HepG2 (cell line): ENCODE measurements around the gene HOXD9. TPM values are rescaled to one million over a fixed set of nuclear protein-coding genes. Genes with fewer than 3 reads are reported as not detected.

Experiments used
- ATAC-seq: fragments of 200-7000 bp; cut with Tn5 transposase; 3 replicates; pipeline ENCODE4 v1.9.1; 2020; ENCODE audit warnings: mild to moderate bottlenecking, moderate library complexity
- BruUV-seq: library from RNA; stranded (reverse); fragments of 400-500 nt; replicated peaks from 2 replicates; lab custom pipeline; 2021; lab: Mats Ljungman, UMichigan
- CTCF ChIA-PET: fragments of 300-600 bp; formaldehyde crosslinking; extraction: SDS; loops from one replicate; lab custom pipeline; 2021; ENCODE audit warnings: low total read pairs, inconsistent platforms, low intra/inter-chr PET ratio; lab: Yijun Ruan, JAX
- POLR2A ChIA-PET: fragments of 350-600 bp; sonication (Branson Sonifier 250); formaldehyde crosslinking; loops from one replicate; lab custom pipeline; 2020; ENCODE audit warnings: antibody characterized with exemption, inconsistent platforms; lab: Yijun Ruan, JAX
- DNase-seq: peaks from one replicate; pipeline ENCODE4 v3.0.0-alpha.2; 2015; ENCODE audit warnings: low spot score
- FAIRE-seq: peaks from 3 replicates; lab custom pipeline; 2011; peaks lifted over from hg19 to GRCh38; lab: Jason Lieb, UNC
- H2AFZ ChIP-seq: one replicate; pipeline ENCODE4 v1.6.1; 2011; ENCODE audit warnings: low read length, inconsistent platforms
- H3K27ac ChIP-seq: fragments of 300-600 bp; 3 replicates; pipeline ENCODE4 v1.8.0; 2011; ENCODE audit warnings: mixed run types, mild to moderate bottlenecking, mixed read lengths, low read length, inconsistent platforms; ENCODE audit not compliant: insufficient read depth; ENCODE audit errors: extremely low read length
- H3K27me3 ChIP-seq, 2 experiments: fragments of 200-600 bp in 1 of 2; 2 replicates in 1 of 2; 3 replicates in 1 of 2; pipeline versions ENCODE4 v1.6.0 to v1.8.0; 2011; ENCODE audit warnings: low read length in 2 of 2, mild to moderate bottlenecking in 2 of 2, moderate library complexity in 2 of 2, inconsistent platforms in 1 of 2; ENCODE audit not compliant: insufficient read depth in 2 of 2, control insufficient read depth in 1 of 2
- H3K36me3 ChIP-seq, 2 experiments: fragments of 200-600 bp in 1 of 2; replicated peaks in 1 of 2; 2 replicates in 1 of 2; 3 replicates in 1 of 2; pipeline versions ENCODE4 v1.5.1 to v1.8.0; 2011; ENCODE audit warnings: low read length in 2 of 2, inconsistent platforms in 1 of 2; ENCODE audit not compliant: insufficient read depth in 2 of 2, control insufficient read depth in 1 of 2
- H3K4me1 ChIP-seq: 2 replicates; pipeline ENCODE4 v1.5.1; 2012; ENCODE audit warnings: low read length, inconsistent platforms; ENCODE audit not compliant: insufficient read depth
- H3K4me2 ChIP-seq: 2 replicates; pipeline ENCODE4 v1.6.0; 2011; ENCODE audit warnings: low read depth, low read length, inconsistent platforms
- H3K4me3 ChIP-seq, 3 experiments: fragments of 200-600 bp in 1 of 3; sonication (generic), shearing (Covaris generic) in 1 of 3; replicated peaks in 1 of 3; 2 replicates each; pipeline ENCODE4 v1.5.1; 2011 to 2016; ENCODE audit warnings: low read length in 3 of 3, inconsistent platforms in 2 of 3, low read depth in 2 of 3, mild to moderate bottlenecking in 2 of 3, control low read depth in 1 of 3, mixed read lengths in 1 of 3; ENCODE audit not compliant: insufficient read depth in 1 of 3
- H3K79me2 ChIP-seq: one replicate; pipeline ENCODE4 v1.6.1; 2011; ENCODE audit warnings: low read length, inconsistent platforms; ENCODE audit not compliant: insufficient read depth
- H3K9ac ChIP-seq: 2 replicates; pipeline ENCODE4 v1.6.0; 2011; ENCODE audit warnings: mild to moderate bottlenecking, low read depth, low read length, inconsistent platforms; ENCODE audit not compliant: insufficient read depth
- H3K9me3 ChIP-seq: 2 replicates; pipeline ENCODE4 v1.5.1; 2012; ENCODE audit warnings: mild to moderate bottlenecking, low read length
- H4K20me1 ChIP-seq: 2 replicates; pipeline ENCODE4 v1.6.0; 2011; ENCODE audit warnings: inconsistent platforms, mild to moderate bottlenecking, low read length, moderate library complexity; ENCODE audit not compliant: insufficient read depth
- FOXO4 ChIP-seq: sonication (generic); formaldehyde crosslinking; conservative IDR thresholded peaks from 2 replicates; pipeline ENCODE4 v1.8.1; 2023; ENCODE audit warnings: missing genetic modification reagents
- HOMEZ ChIP-seq: IDR thresholded peaks from 2 replicates; pipeline ENCODE4 v1.6.1; 2016; ENCODE audit warnings: low read depth
- YY1 ChIP-seq: IDR thresholded peaks from 2 replicates; pipeline ENCODE4 v1.6.1; 2011; ENCODE audit warnings: low read length, low read depth, moderate library complexity, mild to moderate bottlenecking; ENCODE audit not compliant: insufficient read depth, insufficient replicate concordance
- ZNF550 ChIP-seq: sonication (generic); formaldehyde crosslinking; IDR thresholded peaks from 2 replicates; pipeline ENCODE4 v1.4.0; 2020; ENCODE audit warnings: mild to moderate bottlenecking, missing genetic modification reagents, borderline replicate concordance
- ZNF687 ChIP-seq: sonication (generic); formaldehyde crosslinking; IDR thresholded peaks from 2 replicates; pipeline ENCODE4 v1.5.1; 2020; ENCODE audit warnings: mild to moderate bottlenecking, missing genetic modification reagents, moderate library complexity
- WGBS: methylation state at CpG from one replicate; pipeline ENCODE4 v1.1.6; 2017; ENCODE audit warnings: low lambda C conversion rate; 5-methylcytosine and 5-hydroxymethylcytosine counted together
- in situ Hi-C: cut with HindIII; loops from 2 replicates; pipeline ENCODE4 v1.10.0; 2017; ENCODE audit warnings: low pct_unique_long_range_greater_than_20kb; ENCODE audit not compliant: extremely low pct_ligation_motif_present
- intact Hi-C: fragments of 100-400 bp; cut with micrococcal nuclease; formaldehyde crosslinking; loops from one replicate; pipeline ENCODE4 v1.10.0; 2022; ENCODE audit not compliant: unreplicated experiment
- polyA plus RNA-seq, 8 experiments: library from polyadenylated mRNA; depleted of rRNA in 3 of 8; stranded (reverse) in 7 of 8; unstranded in 1 of 8; fragments of >200 nt; fragmentation: Illumina TruSeq in 4 of 8; extraction: Trizol in 4 of 8; gene quantifications; 2 replicates each; pipeline versions ENCODE4 v1.2.1 to v1.2.3, GENCODE V29; 2011 to 2016; ENCODE audit warnings: low read depth in 4 of 8, missing spikeins in 1 of 8, mixed read lengths in 1 of 8; ENCODE audit not compliant: insufficient read depth in 1 of 8
- total RNA-seq, 5 experiments: library from RNA; depleted of rRNA; stranded (reverse); fragments of >200 nt; fragmentation: Illumina TruSeq; extraction: Trizol; gene quantifications; 2 replicates each; pipeline ENCODE4 v1.2.3, GENCODE V29; 2016; ENCODE audit warnings: low read depth in 1 of 5

HOXD9 gene
- total and polyA plus RNA-seq, 2 of the 13 experiments (the other 11 are each of a cell fraction or from before 2014, with no cell fraction given), result not detected

- in situ Hi-C loops, result no loop called here
- no peak for FAIRE-seq
These were observed 42.3 kb downstream of the HOXD9 start for GRCh38 chr2:176164611-176165369.

More at GRCh38 chr2:176164611-176165369, 42.3 kb downstream of the HOXD9 start:
- Histone ChIP-seq H3K79me2 (no peaks in the 10 kb centered on the region), H3K9me3 (no peaks in the 10 kb centered on the region), H3K27ac (no peak overlapping the region), H3K36me3 (no peaks in the 10 kb centered on the region), H2AFZ (no peak overlapping the region), H3K4me1 (peaks cover 36% of the 10 kb centered on the region), H3K4me2 (no peak overlapping the region), H4K20me1 (no peaks in the 10 kb centered on the region), H3K9ac (no peak overlapping the region), H3K4me3 (no peak overlapping the region; a peak in 1 of 6 replicates), H3K27me3 (peaks cover 20 to 89% of the 10 kb centered on the region in 2 experiments)
- CTCF ChIA-PET, result no interaction called here
- WGBS, result 50% methylated on average over 52 of the region's 52 CpGs
- no peak for TF ChIP-seq ZNF550
- peak; percentile 26; the same call in 1 of the 2 replicates for TF ChIP-seq ZNF687 (CRISPR knock-in tag)
- no peak for TF ChIP-seq HOMEZ (CRISPR knock-in tag)
- TF ChIP-seq FOXO4 (CRISPR knock-in tag), result 0 out of 2 replicates have a peak, but pooled peaks have one; percentile 15
- TF ChIP-seq YY1, result peak; percentile 6
- POLR2A ChIA-PET, result no interaction called here
- ATAC-seq (no peak), DNase-seq (no peak)
- no TSS peak for BruUV-seq
- intact Hi-C loops, result no loop called here
